K562 (cell line): Measurements from ENCODE around the gene HNRNPF. TPM values are rescaled to one million over a fixed set of nuclear protein-coding genes. Genes with fewer than 3 reads are reported as not detected.

ENCODE experiments used
- ARID1B ChIP-seq: fragments of 450-650 bp; IDR thresholded peaks from 2 replicates; pipeline ENCODE4 v1.6.1; 2016; ENCODE audit warnings: antibody characterized with exemption, mild to moderate bottlenecking, inconsistent platforms
- BCL6 ChIP-seq: fragments of 250-450 bp; sonication (Bioruptor Pico); IDR thresholded peaks from 2 replicates; pipeline ENCODE4 v1.4.0; 2020
- CBFB ChIP-seq: sonication (generic); formaldehyde crosslinking; IDR thresholded peaks from 2 replicates; pipeline ENCODE4 v1.4.0; 2020; ENCODE audit warnings: mild to moderate bottlenecking, missing genetic modification reagents
- CBX2 ChIP-seq: fragments of 200-600 bp; sonication (generic); IDR thresholded peaks from one replicate; pipeline ENCODE4 v1.6.1; 2012; ENCODE audit warnings: mild to moderate bottlenecking, low read length, inconsistent platforms; ENCODE audit not compliant: insufficient read depth, poor library complexity, severe bottlenecking
- CEBPB ChIP-seq: fragments of 450-650 bp; IDR thresholded peaks from 2 replicates; pipeline ENCODE4 v1.6.1; 2016; ENCODE audit warnings: missing genetic modification characterization, missing compliant biosample characterization
- DACH1 ChIP-seq: fragments of 450-650 bp; IDR thresholded peaks from 2 replicates; pipeline ENCODE4 v1.6.1; 2018; ENCODE audit not compliant: partially characterized antibody
- ELF2 ChIP-seq: fragments of 250-450 bp; sonication (Bioruptor Pico); IDR thresholded peaks from 2 replicates; pipeline ENCODE4 v1.5.0; 2021; ENCODE audit warnings: mild to moderate bottlenecking
- ELF4 ChIP-seq: fragments of 450-650 bp; formaldehyde crosslinking; IDR thresholded peaks from 2 replicates; pipeline ENCODE4 v1.4.0; 2022; ENCODE audit warnings: missing genetic modification characterization
- HNRNPLL ChIP-seq: fragments of 200-400 bp; formaldehyde crosslinking; IDR thresholded peaks from 2 replicates; pipeline ENCODE4 v1.6.1; 2017; ENCODE audit warnings: low read length, low read depth, mild to moderate bottlenecking; ENCODE audit not compliant: poor library complexity, severe bottlenecking
- JUN ChIP-seq, 2 experiments: sonication (generic) in 1 of 2; formaldehyde crosslinking in 1 of 2; IDR thresholded peaks; 2 replicates each; pipeline versions ENCODE4 v1.6.1 to v1.8.0; 2012 to 2022; ENCODE audit warnings: borderline replicate concordance in 2 of 2, mild to moderate bottlenecking in 2 of 2, improper control_type of control experiment in 1 of 2, low read depth in 1 of 2, low read length in 1 of 2, missing genetic modification reagents in 1 of 2
- NKRF ChIP-seq: fragments of 450-650 bp; IDR thresholded peaks from 2 replicates; pipeline ENCODE4 v1.6.1; 2016; ENCODE audit warnings: borderline replicate concordance
- NR2C1 ChIP-seq, 2 experiments: fragments of 450-650 bp; IDR thresholded peaks; 2 replicates each; pipeline ENCODE4 v1.6.1; 2017; ENCODE audit warnings: mild to moderate bottlenecking in 2 of 2, antibody characterized with exemption in 1 of 2, inconsistent platforms in 1 of 2, missing compliant biosample characterization in 1 of 2, missing genetic modification characterization in 1 of 2
- SAFB2 ChIP-seq: fragments of 200-400 bp; formaldehyde crosslinking; IDR thresholded peaks from 2 replicates; pipeline ENCODE4 v1.6.1; 2018; ENCODE audit warnings: borderline replicate concordance, low read length, low read depth, moderate library complexity; ENCODE audit not compliant: severe bottlenecking
- SMARCA4 ChIP-seq: fragments of 450-650 bp; IDR thresholded peaks from 2 replicates; pipeline ENCODE4 v1.6.1; 2016
- YY1 ChIP-seq, 3 experiments: IDR thresholded peaks; 2 replicates each; pipeline ENCODE4 v1.6.1; 2011; ENCODE audit warnings: low read length in 2 of 3, mild to moderate bottlenecking in 2 of 3, moderate library complexity in 2 of 3, borderline replicate concordance in 1 of 3, control low read depth in 1 of 3, low read depth in 1 of 3; ENCODE audit not compliant: insufficient read depth in 3 of 3, insufficient replicate concordance in 2 of 3, control insufficient read depth in 1 of 3, insufficient read length in 1 of 3; ENCODE audit errors: extremely low read depth in 1 of 3
- ZNF146 ChIP-seq: IDR thresholded peaks from one replicate; pipeline ENCODE4 v1.6.1; 2018; ENCODE audit warnings: missing compliant biosample characterization; ENCODE audit not compliant: unreplicated experiment
- ZNF232 ChIP-seq: sonication (generic); formaldehyde crosslinking; IDR thresholded peaks from 2 replicates; pipeline ENCODE4 v1.8.0; 2022; ENCODE audit warnings: mild to moderate bottlenecking, missing genetic modification reagents
- ZNF280B ChIP-seq: fragments of 250-450 bp; sonication (Bioruptor Pico); IDR thresholded peaks from 2 replicates; pipeline ENCODE4 v1.5.1; 2021; ENCODE audit warnings: mild to moderate bottlenecking
- ZNF431 ChIP-seq: sonication (generic); formaldehyde crosslinking; IDR thresholded peaks from 2 replicates; pipeline ENCODE4 v1.8.0; 2022; ENCODE audit warnings: mild to moderate bottlenecking, missing genetic modification reagents
- ZNF639 ChIP-seq, 2 experiments: fragments of 200-800 bp in 1 of 2; sonication (Bioruptor generic) in 1 of 2; sonication (generic) in 1 of 2; formaldehyde crosslinking in 1 of 2; IDR thresholded peaks in 1 of 2; conservative IDR thresholded peaks in 1 of 2; 2 replicates each; pipeline versions ENCODE4 v1.5.0 to v1.6.1; 2016 to 2020; ENCODE audit warnings: missing compliant biosample characterization in 1 of 2, missing genetic modification characterization in 1 of 2, missing genetic modification reagents in 1 of 2
- ZNF717 ChIP-seq: fragments of 250-450 bp; sonication (Bioruptor Pico); IDR thresholded peaks from 2 replicates; pipeline ENCODE4 v1.5.0; 2021
- polyA plus RNA-seq, 8 experiments: library from polyadenylated mRNA; depleted of rRNA in 4 of 8; stranded (reverse) in 5 of 8; unstranded in 3 of 8; fragments of >200 nt; fragmentation: Nextera tagmentation in 2 of 8; fragmentation: Illumina TruSeq in 1 of 8; extraction: Ambion mirVana in 2 of 8; extraction: Trizol in 1 of 8; gene quantifications; 2 replicates each; pipeline versions ENCODE4 v1.2.1 to v1.2.3, GENCODE V29; 2011 to 2014; ENCODE audit warnings: inconsistent platforms in 1 of 8, missing spikeins in 1 of 8
- total RNA-seq, 7 experiments: library from RNA; depleted of rRNA in 6 of 7; stranded (reverse); fragments of >200 nt in 6 of 7; fragmentation: Illumina TruSeq in 2 of 7; extraction: Trizol in 2 of 7; gene quantifications; 2 replicates each; pipeline versions ENCODE4 v1.2.1 to v1.2.3, GENCODE V29; 2011 to 2021; ENCODE audit warnings: low replicate concordance in 1 of 7

The HNRNPF gene
- total and polyA plus RNA-seq, 9 of the 15 experiments (the other 6 are each of a cell fraction or from before 2014, with no cell fraction given) = 192 to 489 (median 416) TPM

GRCh38 chr10:43436291-43437140 lies 27.5 kb upstream of the HNRNPF start, which contains the start of gene ZNF487 (continued):
- TF ChIP-seq ZNF146 (CRISPR knock-in tag) = peak; percentile 17
- TF ChIP-seq JUN (IDR thresholded peaks at IDR 0.05; ENCODE audit: borderline replicate concordance, low read depth, low read length) = peak; percentile 18; the same call in 1 of the 2 replicates
- TF ChIP-seq JUN (CRISPR knock-in tag; IDR thresholded peaks at IDR 0.05; ENCODE audit: borderline replicate concordance) = peak; percentile 66; the same call in 1 of the 2 replicates
- peak; percentile 85 for TF ChIP-seq HNRNPLL
- TF ChIP-seq ZNF431 (CRISPR knock-in tag) = peak; percentile 76
- peak; percentile 64 for TF ChIP-seq CEBPB (tag)
- TF ChIP-seq NKRF = peak; percentile 90; the same call in 1 of the 2 replicates
- TF ChIP-seq ZNF639 (CRISPR knock-in tag; conservative IDR thresholded peaks at IDR 0.05 in 1 of 2, IDR thresholded peaks at IDR 0.05 in 1 of 2) = peak in 1 of 2 experiments; percentile 46; a peak in 2 of 4 replicates
- no peak for TF ChIP-seq CBX2
- TF ChIP-seq SAFB2 = no peak
- TF ChIP-seq DACH1 = no peak
- peak; percentile 78; the same call in 1 of the 2 replicates for TF ChIP-seq ZNF232 (CRISPR knock-in tag)
- no peak for TF ChIP-seq ZNF280B (CRISPR knock-in tag)
- peak; percentile 58 for TF ChIP-seq ARID1B
- TF ChIP-seq BCL6 (CRISPR knock-in tag) = no peak
- TF ChIP-seq ELF4 = peak; percentile 89
- no peak for TF ChIP-seq CBFB (CRISPR knock-in tag)
- peak; percentile 52 for TF ChIP-seq NR2C1 (IDR thresholded peaks at IDR 0.05)
- no peak for TF ChIP-seq NR2C1 (tag; IDR thresholded peaks at IDR 0.05)
- TF ChIP-seq ZNF717 (CRISPR knock-in tag) = no peak
- peak; percentile 72; the same call in 1 of the 2 replicates for TF ChIP-seq SMARCA4
- TF ChIP-seq ELF2 = peak; percentile 85
- peak; percentile 66 to 93 (median 90) for TF ChIP-seq YY1 (IDR thresholded peaks at IDR 0.05; ENCODE audit: borderline replicate concordance in 1 of 3, control insufficient read depth in 1 of 3, extremely low read depth in 1 of 3, insufficient read depth in 3 of 3, insufficient read length in 1 of 3, insufficient replicate concordance in 2 of 3, low read depth in 1 of 3, low read length in 2 of 3)
